HepG2 (cell line): Measurements from ENCODE around the gene B4GALT5. TPM values are rescaled to one million over a fixed set of nuclear protein-coding genes. Genes with fewer than 3 reads are reported as not detected.

Experiments used
- ASH2L ChIP-seq: fragments of 300-600, 200-600 bp; sonication (generic); IDR thresholded peaks from 2 replicates; pipeline ENCODE4 v1.7.0; 2017; ENCODE audit warnings: low read depth, mild to moderate bottlenecking, moderate library complexity, mixed read lengths, low read length; ENCODE audit not compliant: insufficient read length
- CHD2 ChIP-seq: IDR thresholded peaks from 2 replicates; pipeline ENCODE4 v1.6.1; 2011; ENCODE audit warnings: low read depth, low read length, improper control_type of control experiment
- FOXK1 ChIP-seq: sonication (generic); formaldehyde crosslinking; IDR thresholded peaks from 2 replicates; pipeline ENCODE4 v1.4.0; 2020; ENCODE audit warnings: low read depth, missing genetic modification reagents, borderline replicate concordance
- JUND ChIP-seq: sonication (generic); formaldehyde crosslinking; IDR thresholded peaks from 2 replicates; pipeline ENCODE4 v1.8.0; 2022; ENCODE audit warnings: mild to moderate bottlenecking, missing genetic modification reagents
- KDM5B ChIP-seq: sonication (generic); formaldehyde crosslinking; IDR thresholded peaks from 2 replicates; pipeline ENCODE4 v1.4.0; 2020; ENCODE audit warnings: missing genetic modification reagents, mild to moderate bottlenecking, borderline replicate concordance
- NKX3-1 ChIP-seq: sonication (generic); formaldehyde crosslinking; IDR thresholded peaks from 2 replicates; pipeline ENCODE4 v1.5.0; 2020; ENCODE audit warnings: missing genetic modification reagents
- NPAS2 ChIP-seq: sonication (generic); formaldehyde crosslinking; IDR thresholded peaks from 2 replicates; pipeline ENCODE4 v1.8.0; 2022; ENCODE audit warnings: mild to moderate bottlenecking, missing genetic modification reagents, borderline replicate concordance
- SCMH1 ChIP-seq: sonication (generic); formaldehyde crosslinking; IDR thresholded peaks from 2 replicates; pipeline ENCODE4 v1.9.0; 2021; ENCODE audit warnings: missing genetic modification reagents, mild to moderate bottlenecking, borderline replicate concordance
- SIX1 ChIP-seq: sonication (generic); formaldehyde crosslinking; IDR thresholded peaks from 2 replicates; pipeline ENCODE4 v1.4.0; 2020; ENCODE audit warnings: missing genetic modification reagents, borderline replicate concordance
- SKI ChIP-seq: fragments of 450-650 bp; IDR thresholded peaks from one replicate; pipeline ENCODE4 v1.6.1; 2018; ENCODE audit warnings: mild to moderate bottlenecking; ENCODE audit not compliant: partially characterized antibody
- SSRP1 ChIP-seq: IDR thresholded peaks from 2 replicates; pipeline ENCODE4 v1.6.1; 2016; ENCODE audit warnings: control low read depth
- ZBTB40 ChIP-seq, 2 experiments: fragments of 450-650 bp in 1 of 2; sonication (generic) in 1 of 2; formaldehyde crosslinking in 1 of 2; IDR thresholded peaks; 2 replicates each; pipeline versions ENCODE4 v1.6.1 to v1.8.0; 2016 to 2022; ENCODE audit warnings: antibody characterized with exemption in 1 of 2, mild to moderate bottlenecking in 1 of 2, missing genetic modification reagents in 1 of 2
- ZKSCAN1 ChIP-seq: fragments of 150-350 bp; IDR thresholded peaks from 2 replicates; pipeline ENCODE4 v1.6.1; 2014; ENCODE audit warnings: low read length
- ZMYM2 ChIP-seq: sonication (generic); formaldehyde crosslinking; IDR thresholded peaks from 2 replicates; pipeline ENCODE4 v1.8.0; 2022; ENCODE audit warnings: mild to moderate bottlenecking, missing genetic modification reagents
- ZNF12 ChIP-seq: sonication (generic); formaldehyde crosslinking; IDR thresholded peaks from 2 replicates; pipeline ENCODE4 v1.5.0; 2020; ENCODE audit warnings: missing genetic modification reagents
- ZNF552 ChIP-seq: sonication (generic); formaldehyde crosslinking; IDR thresholded peaks from 2 replicates; pipeline ENCODE4 v1.9.0; 2022; ENCODE audit warnings: missing genetic modification reagents, mild to moderate bottlenecking, borderline replicate concordance
- ZNF879 ChIP-seq: sonication (generic); formaldehyde crosslinking; IDR thresholded peaks from 2 replicates; pipeline ENCODE4 v1.8.1; 2023; ENCODE audit warnings: missing genetic modification reagents
- ZXDC ChIP-seq: sonication (generic); formaldehyde crosslinking; IDR thresholded peaks from 2 replicates; pipeline ENCODE4 v1.5.0; 2020; ENCODE audit warnings: mild to moderate bottlenecking, missing genetic modification reagents
- polyA plus RNA-seq, 8 experiments: library from polyadenylated mRNA; depleted of rRNA in 3 of 8; stranded (reverse) in 7 of 8; unstranded in 1 of 8; fragments of >200 nt; fragmentation: Illumina TruSeq in 4 of 8; extraction: Trizol in 4 of 8; gene quantifications; 2 replicates each; pipeline versions ENCODE4 v1.2.1 to v1.2.3, GENCODE V29; 2011 to 2016; ENCODE audit warnings: low read depth in 4 of 8, missing spikeins in 1 of 8, mixed read lengths in 1 of 8; ENCODE audit not compliant: insufficient read depth in 1 of 8
- total RNA-seq, 5 experiments: library from RNA; depleted of rRNA; stranded (reverse); fragments of >200 nt; fragmentation: Illumina TruSeq; extraction: Trizol; gene quantifications; 2 replicates each; pipeline ENCODE4 v1.2.3, GENCODE V29; 2016; ENCODE audit warnings: low read depth in 1 of 5

B4GALT5 gene
- total and polyA plus RNA-seq, 2 of the 13 experiments (the other 11 are each of a cell fraction or from before 2014, with no cell fraction given), result 27.3 to 30.9 TPM

- no peak for TF ChIP-seq ZBTB40 (IDR thresholded peaks at IDR 0.05)
- TF ChIP-seq ZBTB40 (CRISPR knock-in tag; IDR thresholded peaks at IDR 0.05), result no peak; the same call in 1 of the 2 replicates
- no peak for TF ChIP-seq ZNF552 (CRISPR knock-in tag)
- TF ChIP-seq SKI, result no peak
- no peak for TF ChIP-seq ZKSCAN1
- TF ChIP-seq ZMYM2, result 0 out of 2 replicates have a peak, but pooled peaks have one; percentile 65
- no peak for TF ChIP-seq SIX1
- no peak for TF ChIP-seq ZXDC (CRISPR knock-in tag)
- no peak for TF ChIP-seq ASH2L
- no peak; the same call in 1 of the 2 replicates for TF ChIP-seq SSRP1 (CRISPR knock-in tag)
- no peak for TF ChIP-seq ZNF12 (CRISPR knock-in tag)
- TF ChIP-seq NPAS2 (CRISPR knock-in tag), result no peak
- no peak for TF ChIP-seq JUND (CRISPR knock-in tag)
- no peak for TF ChIP-seq CHD2
- TF ChIP-seq NKX3-1 (CRISPR knock-in tag), result 0 out of 2 replicates have a peak, but pooled peaks have one; percentile 49
- no peak for TF ChIP-seq FOXK1 (CRISPR knock-in tag)
- TF ChIP-seq KDM5B (CRISPR knock-in tag), result no peak; the same call in 1 of the 2 replicates
- no peak for TF ChIP-seq SCMH1 (CRISPR knock-in tag)
- no peak for TF ChIP-seq ZNF879 (CRISPR knock-in tag)
Observed at GRCh38 chr20:49612127-49612738, 101.4 kb downstream of the B4GALT5 start (continued).
